Measurements from ENCODE around the gene TMPRSS6.

DNA sequence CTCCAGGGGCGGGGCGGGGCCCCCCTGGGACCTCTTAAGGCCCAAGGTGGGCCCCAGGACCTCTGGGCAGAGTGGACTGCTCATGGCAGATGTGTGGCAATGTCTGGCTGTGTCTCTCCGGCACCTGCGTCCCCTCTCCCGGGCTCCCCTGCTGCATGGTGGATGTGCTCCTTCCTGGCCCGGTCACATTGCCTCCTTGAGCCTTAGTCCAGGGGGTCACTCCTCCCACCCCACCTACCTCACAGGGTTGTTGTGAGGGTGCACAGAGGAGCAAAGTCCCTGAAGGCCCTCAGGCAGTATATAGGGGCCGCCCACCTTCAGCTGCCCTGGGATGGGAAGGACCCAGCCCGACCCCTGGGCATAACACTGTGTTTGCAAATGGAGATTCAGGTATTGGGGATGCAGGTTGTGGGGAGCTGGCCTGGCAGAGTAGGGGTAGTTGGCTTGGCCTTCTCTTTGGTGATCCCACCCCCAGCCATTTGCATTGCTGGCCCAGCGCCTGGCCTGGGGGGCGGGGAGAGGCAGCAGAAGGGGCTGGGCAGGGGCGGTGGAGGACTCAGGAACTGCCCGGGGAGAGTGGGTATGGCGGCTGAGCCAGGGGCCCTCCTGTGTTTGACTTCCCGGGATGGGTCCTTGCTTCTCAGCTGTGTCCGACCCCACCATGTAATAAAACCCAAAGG, 46.7 kb downstream of the TMPRSS6 start:
- TF ChIP-seq, protein P1, sequence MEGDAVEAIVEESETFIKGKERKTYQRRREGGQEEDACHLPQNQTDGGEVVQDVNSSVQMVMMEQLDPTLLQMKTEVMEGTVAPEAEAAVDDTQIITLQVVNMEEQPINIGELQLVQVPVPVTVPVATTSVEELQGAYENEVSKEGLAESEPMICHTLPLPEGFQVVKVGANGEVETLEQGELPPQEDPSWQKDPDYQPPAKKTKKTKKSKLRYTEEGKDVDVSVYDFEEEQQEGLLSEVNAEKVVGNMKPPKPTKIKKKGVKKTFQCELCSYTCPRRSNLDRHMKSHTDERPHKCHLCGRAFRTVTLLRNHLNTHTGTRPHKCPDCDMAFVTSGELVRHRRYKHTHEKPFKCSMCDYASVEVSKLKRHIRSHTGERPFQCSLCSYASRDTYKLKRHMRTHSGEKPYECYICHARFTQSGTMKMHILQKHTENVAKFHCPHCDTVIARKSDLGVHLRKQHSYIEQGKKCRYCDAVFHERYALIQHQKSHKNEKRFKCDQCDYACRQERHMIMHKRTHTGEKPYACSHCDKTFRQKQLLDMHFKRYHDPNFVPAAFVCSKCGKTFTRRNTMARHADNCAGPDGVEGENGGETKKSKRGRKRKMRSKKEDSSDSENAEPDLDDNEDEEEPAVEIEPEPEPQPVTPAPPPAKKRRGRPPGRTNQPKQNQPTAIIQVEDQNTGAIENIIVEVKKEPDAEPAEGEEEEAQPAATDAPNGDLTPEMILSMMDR (IDR thresholded peaks at IDR 0.05 in 4 of 5, conservative IDR thresholded peaks at IDR 0.05 in 1 of 5), result no peak
- no peak for TF ChIP-seq POLR2A (IDR thresholded peaks at IDR 0.05)
